ENCODE data around the gene CARMIL1. TPM values are rescaled to one million over a fixed set of nuclear protein-coding genes. Genes with fewer than 3 reads are reported as not detected.

Gene CARMIL1
- total and polyA plus RNA-seq, 10 of the 15 experiments (the other 5 are each of a cell fraction or from before 2014, with no cell fraction given), result 6.4 to 18.1 (median 10.3) TPM

- ATAC-seq (no peak), FAIRE-seq (no peak), DNase-seq (ENCODE audit: low read depth, low spot score) (no peak)
- CTCF ChIA-PET, result interaction anchor here (0.7 to 4.0 kb wide), 9 partner anchors 17 to 966 kb away, joined by 3 to 28 read pairs (median 4); no protein-coding TSS in a partner anchor
- in situ Hi-C loops (cut with MboI) (no loop called here), intact Hi-C loops (cut with micrococcal nuclease; ENCODE audit: unreplicated experiment) (no loop called here)
- POLR2A ChIA-PET, result no interaction called here
- SMC1A ChIA-PET (ENCODE audit: uncharacterized antibody, unreplicated experiment), result interaction anchor here (0.7 to 1.4 kb wide), 3 partner anchors 16 to 215 kb away, joined by 3 to 12 read pairs (median 4); no protein-coding TSS in a partner anchor
- H3K27me3 ChIP-seq (replicated peaks in 1 of 2; ENCODE audit: control insufficient read depth in 2 of 2, insufficient read depth in 2 of 2, low read length in 1 of 2), result no peaks in the 10 kb centered on the region
- no peaks in the 10 kb centered on the region for H4K20me1 ChIP-seq (ENCODE audit: control insufficient read depth, insufficient read depth)
- H3K9ac ChIP-seq (ENCODE audit: control insufficient read depth, insufficient read depth, low read length), result no peak overlapping the region
- no peak overlapping the region for H2AFZ ChIP-seq (ENCODE audit: control insufficient read depth, low read depth, low read length)
- TF ChIP-seq SREBF1 (IDR thresholded peaks at IDR 0.05; ENCODE audit: low read length), result no peak
- no peak for TF ChIP-seq POLR2AphosphoS2 (IDR thresholded peaks at IDR 0.05; ENCODE audit: low read depth, low read length)
- TF ChIP-seq, protein P1, sequence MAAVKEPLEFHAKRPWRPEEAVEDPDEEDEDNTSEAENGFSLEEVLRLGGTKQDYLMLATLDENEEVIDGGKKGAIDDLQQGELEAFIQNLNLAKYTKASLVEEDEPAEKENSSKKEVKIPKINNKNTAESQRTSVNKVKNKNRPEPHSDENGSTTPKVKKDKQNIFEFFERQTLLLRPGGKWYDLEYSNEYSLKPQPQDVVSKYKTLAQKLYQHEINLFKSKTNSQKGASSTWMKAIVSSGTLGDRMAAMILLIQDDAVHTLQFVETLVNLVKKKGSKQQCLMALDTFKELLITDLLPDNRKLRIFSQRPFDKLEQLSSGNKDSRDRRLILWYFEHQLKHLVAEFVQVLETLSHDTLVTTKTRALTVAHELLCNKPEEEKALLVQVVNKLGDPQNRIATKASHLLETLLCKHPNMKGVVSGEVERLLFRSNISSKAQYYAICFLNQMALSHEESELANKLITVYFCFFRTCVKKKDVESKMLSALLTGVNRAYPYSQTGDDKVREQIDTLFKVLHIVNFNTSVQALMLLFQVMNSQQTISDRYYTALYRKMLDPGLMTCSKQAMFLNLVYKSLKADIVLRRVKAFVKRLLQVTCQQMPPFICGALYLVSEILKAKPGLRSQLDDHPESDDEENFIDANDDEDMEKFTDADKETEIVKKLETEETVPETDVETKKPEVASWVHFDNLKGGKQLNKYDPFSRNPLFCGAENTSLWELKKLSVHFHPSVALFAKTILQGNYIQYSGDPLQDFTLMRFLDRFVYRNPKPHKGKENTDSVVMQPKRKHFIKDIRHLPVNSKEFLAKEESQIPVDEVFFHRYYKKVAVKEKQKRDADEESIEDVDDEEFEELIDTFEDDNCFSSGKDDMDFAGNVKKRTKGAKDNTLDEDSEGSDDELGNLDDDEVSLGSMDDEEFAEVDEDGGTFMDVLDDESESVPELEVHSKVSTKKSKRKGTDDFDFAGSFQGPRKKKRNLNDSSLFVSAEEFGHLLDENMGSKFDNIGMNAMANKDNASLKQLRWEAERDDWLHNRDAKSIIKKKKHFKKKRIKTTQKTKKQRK (IDR thresholded peaks at IDR 0.05; ENCODE audit: low read depth, low read length), result no peak
- BruUV-seq (replicated peaks), result no TSS peak
- H3K4me2 ChIP-seq (ENCODE audit: control insufficient read depth, insufficient read depth), result no peak overlapping the region
- RAD21 ChIA-PET (ENCODE audit: unreplicated experiment), result interaction anchor here (0.9 to 1.3 kb wide), 2 partner anchors 15 to 26 kb away, joined by 3 read pairs; no protein-coding TSS in a partner anchor
- no peaks in the 10 kb centered on the region for H3K36me3 ChIP-seq (ENCODE audit: control insufficient read depth in 2 of 2, insufficient read depth in 2 of 2, low read length in 1 of 2)
- H3K4me1 ChIP-seq (ENCODE audit: control insufficient read depth, insufficient read depth, low read length), result no peaks in the 10 kb centered on the region
- no peaks in the 10 kb centered on the region for H3K79me2 ChIP-seq (ENCODE audit: control insufficient read depth, insufficient read depth, low read length)
- no peak overlapping the region for H3K27ac ChIP-seq (ENCODE audit: control insufficient read depth, insufficient read depth)
- H3K9me3 ChIP-seq (replicated peaks; ENCODE audit: control insufficient read depth, insufficient read depth, low read length), result no peaks in the 10 kb centered on the region
- no peak overlapping the region for H3K4me3 ChIP-seq
- 0% methylated on average over 1 of the region's 1 CpG for WGBS (ENCODE audit: insufficient coverage, insufficient replicate concordance, low lambda C conversion rate, missing lambda C conversion rate)
Observed at GRCh38 chr6:25249133-25249532, 30.0 kb upstream of the CARMIL1 start.
